Hepatocyte (in vitro differentiated cells): ENCODE measurements around the gene ZNF436. TPM values are rescaled to one million over a fixed set of nuclear protein-coding genes. Genes with fewer than 3 reads are reported as not detected.

ENCODE experiments used
- DNase-seq: peaks from one replicate; pipeline ENCODE4 v3.0.0-alpha.2; 2016; ENCODE audit warnings: low spot score
- H2AFZ ChIP-seq: fragments of 200-600 bp; sonication (generic); 2 replicates; pipeline ENCODE4 v1.6.0; 2016; ENCODE audit warnings: antibody characterized with exemption, mild to moderate bottlenecking
- H3K27ac ChIP-seq: fragments of 200-600 bp; sonication (generic); 2 replicates; pipeline ENCODE4 v1.5.1; 2016; ENCODE audit warnings: mild to moderate bottlenecking
- H3K27me3 ChIP-seq: fragments of 200-600 bp; sonication (generic); 2 replicates; pipeline ENCODE4 v1.6.1; 2016
- H3K36me3 ChIP-seq: fragments of 200-600 bp; sonication (generic); replicated peaks from 2 replicates; pipeline ENCODE4 v1.5.1; 2016; ENCODE audit warnings: low read depth; ENCODE audit not compliant: insufficient read depth
- H3K4me1 ChIP-seq: fragments of 200-600 bp; sonication (generic); 2 replicates; pipeline ENCODE4 v1.5.1; 2016; ENCODE audit warnings: mild to moderate bottlenecking, moderate library complexity; ENCODE audit not compliant: insufficient read depth
- H3K4me2 ChIP-seq: fragments of 200-600 bp; sonication (generic); 2 replicates; pipeline ENCODE4 v1.6.0; 2016
- H3K4me3 ChIP-seq: fragments of 200-600 bp; sonication (generic); 2 replicates; pipeline ENCODE4 v1.5.1; 2016; ENCODE audit warnings: mild to moderate bottlenecking
- H3K79me2 ChIP-seq: fragments of 200-600 bp; sonication (generic); 2 replicates; pipeline ENCODE4 v1.6.0; 2017; ENCODE audit warnings: mild to moderate bottlenecking
- H3K9me2 ChIP-seq: fragments of 200-600 bp; sonication (generic); replicated peaks from 2 replicates; pipeline ENCODE4 v1.6.0; 2017; ENCODE audit warnings: mild to moderate bottlenecking; ENCODE audit not compliant: insufficient read depth
- H3K9me3 ChIP-seq: fragments of 200-600 bp; sonication (generic); 2 replicates; pipeline ENCODE4 v1.5.1; 2016; ENCODE audit warnings: low read depth, mild to moderate bottlenecking
- H4K20me1 ChIP-seq: fragments of 200-600 bp; sonication (generic); 2 replicates; pipeline ENCODE4 v1.6.0; 2016; ENCODE audit warnings: mild to moderate bottlenecking; ENCODE audit not compliant: insufficient read depth, poor library complexity, severe bottlenecking
- EZH2 ChIP-seq: fragments of 200-600 bp; sonication (generic); IDR thresholded peaks from 2 replicates; pipeline ENCODE4 v1.6.1; 2016; ENCODE audit warnings: antibody characterized with exemption, mild to moderate bottlenecking, borderline replicate concordance
- EZH2phosphoT487 ChIP-seq: fragments of 200-600 bp; sonication (generic); IDR thresholded peaks from one replicate; pipeline ENCODE4 v1.6.1; 2018; ENCODE audit warnings: antibody characterized with exemption, mild to moderate bottlenecking, low read depth, moderate library complexity; ENCODE audit not compliant: unreplicated experiment, severe bottlenecking
- WGBS: methylation state at CpG from one replicate; pipeline ENCODE4 v1.1.6; 2016; ENCODE audit warnings: low lambda C conversion rate; ENCODE audit errors: missing lambda C conversion rate; 5-methylcytosine and 5-hydroxymethylcytosine counted together
- polyA plus RNA-seq: library from polyadenylated mRNA; unstranded; fragments of >200 nt; fragmentation: Nextera tagmentation; extraction: Ambion mirVana; gene quantifications from 2 replicates; pipeline ENCODE4 v1.2.1, GENCODE V29; 2016
- total RNA-seq: library from RNA; depleted of rRNA; stranded (reverse); fragments of >200 nt; gene quantifications from 2 replicates; pipeline ENCODE4 v1.2.3, GENCODE V29; 2014
- TF ChIP-seq, protein P1 (sequence below): fragments of 200-600 bp; sonication (generic); IDR thresholded peaks from 2 replicates; pipeline ENCODE4 v1.5.1; 2016; ENCODE audit warnings: antibody characterized with exemption, mild to moderate bottlenecking; ENCODE audit not compliant: poor library complexity

Gene ZNF436
- total and polyA plus RNA-seq, 2 experiments from 2014 or later: 7.5 to 15.5 TPM

DNA sequence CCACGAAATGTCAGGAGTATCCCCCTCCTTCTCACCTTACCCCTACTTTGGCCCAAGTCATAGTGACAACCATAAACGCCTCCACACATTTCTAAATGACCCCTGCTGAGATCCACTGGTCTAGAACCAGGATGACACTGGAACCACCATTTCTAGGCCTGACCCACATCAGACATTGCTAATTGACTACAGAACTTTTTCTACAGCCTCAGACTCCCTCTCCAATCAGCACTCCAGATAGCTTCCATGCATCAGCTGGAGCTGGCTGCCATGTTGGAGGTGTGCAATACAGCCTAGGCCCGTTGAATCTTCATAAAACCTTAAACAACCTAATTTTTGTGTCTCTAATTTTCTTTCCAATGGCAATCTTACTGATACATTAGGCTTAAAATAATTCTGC lies 36.3 kb upstream of the ZNF436 start:
- H3K27ac ChIP-seq: no peak overlapping the region
- no peaks in the 10 kb centered on the region for H3K79me2 ChIP-seq
- no peaks in the 10 kb centered on the region for H3K9me3 ChIP-seq
- no peak for DNase-seq
- no peaks in the 10 kb centered on the region for H3K36me3 ChIP-seq
- H2AFZ ChIP-seq: no peak overlapping the region
- no peaks in the 10 kb centered on the region for H3K9me2 ChIP-seq
- no peak overlapping the region for H3K4me3 ChIP-seq
- no peaks in the 10 kb centered on the region for H4K20me1 ChIP-seq
- no peaks in the 10 kb centered on the region for H3K27me3 ChIP-seq
- no peak for TF ChIP-seq EZH2phosphoT487
- TF ChIP-seq EZH2: no peak
- TF ChIP-seq, protein P1, sequence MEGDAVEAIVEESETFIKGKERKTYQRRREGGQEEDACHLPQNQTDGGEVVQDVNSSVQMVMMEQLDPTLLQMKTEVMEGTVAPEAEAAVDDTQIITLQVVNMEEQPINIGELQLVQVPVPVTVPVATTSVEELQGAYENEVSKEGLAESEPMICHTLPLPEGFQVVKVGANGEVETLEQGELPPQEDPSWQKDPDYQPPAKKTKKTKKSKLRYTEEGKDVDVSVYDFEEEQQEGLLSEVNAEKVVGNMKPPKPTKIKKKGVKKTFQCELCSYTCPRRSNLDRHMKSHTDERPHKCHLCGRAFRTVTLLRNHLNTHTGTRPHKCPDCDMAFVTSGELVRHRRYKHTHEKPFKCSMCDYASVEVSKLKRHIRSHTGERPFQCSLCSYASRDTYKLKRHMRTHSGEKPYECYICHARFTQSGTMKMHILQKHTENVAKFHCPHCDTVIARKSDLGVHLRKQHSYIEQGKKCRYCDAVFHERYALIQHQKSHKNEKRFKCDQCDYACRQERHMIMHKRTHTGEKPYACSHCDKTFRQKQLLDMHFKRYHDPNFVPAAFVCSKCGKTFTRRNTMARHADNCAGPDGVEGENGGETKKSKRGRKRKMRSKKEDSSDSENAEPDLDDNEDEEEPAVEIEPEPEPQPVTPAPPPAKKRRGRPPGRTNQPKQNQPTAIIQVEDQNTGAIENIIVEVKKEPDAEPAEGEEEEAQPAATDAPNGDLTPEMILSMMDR: no peak
- H3K4me1 ChIP-seq: peaks cover 18% of the 10 kb centered on the region
- 87% methylated on average over 3 of the region's 3 CpGs for WGBS
- no peak overlapping the region for H3K4me2 ChIP-seq

DNA sequence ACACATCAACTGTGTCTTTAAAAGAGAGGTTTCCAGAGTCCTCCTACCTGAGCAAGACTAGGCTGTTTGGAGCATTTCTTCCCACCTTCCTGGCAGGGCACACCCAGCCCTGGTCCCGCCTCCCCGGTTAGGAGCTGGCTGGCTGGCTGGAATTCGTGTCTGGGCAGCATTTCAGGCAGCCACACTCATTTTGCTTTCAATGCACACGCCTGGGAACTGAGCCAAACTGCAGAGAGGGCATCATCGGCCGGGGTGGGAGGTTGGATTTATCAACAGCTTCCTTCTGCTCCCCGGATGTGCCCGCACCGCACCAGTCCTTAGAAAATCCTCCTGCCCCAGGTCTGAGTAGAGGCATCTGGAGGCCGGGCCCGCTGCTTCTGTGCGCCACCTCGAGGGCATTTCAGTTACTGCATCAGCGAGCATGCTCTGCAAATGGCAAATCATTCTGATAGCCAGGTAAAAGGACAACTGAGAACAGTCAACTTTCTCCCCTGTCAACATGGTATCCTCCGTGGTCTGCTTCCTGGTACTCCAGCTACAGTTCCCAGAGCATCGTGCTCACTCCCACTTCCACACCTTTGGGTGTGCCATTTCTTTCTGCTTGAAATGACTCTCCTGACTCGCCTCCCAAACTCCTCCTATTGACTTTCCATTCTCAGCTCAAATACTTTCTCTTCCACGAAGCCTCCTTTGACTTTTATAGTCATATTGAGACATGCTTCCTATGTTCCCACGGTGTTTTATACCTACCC lies 34.3 kb upstream of the ZNF436 start:
- WGBS: 16% methylated on average over 19 of the region's 19 CpGs

DNA sequence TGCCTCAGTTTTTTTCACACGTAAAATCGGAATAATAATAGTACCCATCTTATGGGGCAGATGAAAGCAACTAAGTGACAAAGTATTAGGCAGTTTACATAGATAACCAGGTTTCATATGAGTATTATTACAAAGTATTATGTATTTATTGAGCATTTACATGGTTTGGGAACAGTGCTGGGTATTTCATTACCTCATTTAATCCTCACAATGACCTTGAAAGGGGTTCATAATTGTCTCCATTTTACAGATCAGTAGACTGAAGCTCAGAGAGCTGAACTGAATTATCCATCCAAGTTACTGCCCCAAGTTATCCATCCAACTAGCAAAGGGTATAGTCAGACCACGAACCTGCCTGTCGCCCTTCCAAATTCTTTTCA lies 33.7 kb upstream of the ZNF436 start:
- no peak for DNase-seq
- Histone ChIP-seq H3K4me3 (no peak overlapping the region), H3K9me2 (no peaks in the 10 kb centered on the region), H3K9me3 (no peaks in the 10 kb centered on the region), H3K27me3 (no peaks in the 10 kb centered on the region), H3K4me2 (peak overlapping the region; percentile 61), H3K4me1 (peaks cover 18% of the 10 kb centered on the region), H3K27ac (peak overlapping the region; percentile 60), H3K79me2 (no peaks in the 10 kb centered on the region), H3K36me3 (no peaks in the 10 kb centered on the region), H4K20me1 (no peaks in the 10 kb centered on the region), H2AFZ (no peak overlapping the region)
- WGBS: 74% methylated on average over 4 of the region's 4 CpGs
- TF ChIP-seq EZH2phosphoT487: no peak

More for the DNA sequence above, 34.3 kb upstream of the ZNF436 start:
- Histone ChIP-seq H3K4me1 (peaks cover 18% of the 10 kb centered on the region), H3K4me3 (no peak overlapping the region), H3K36me3 (no peaks in the 10 kb centered on the region), H3K9me2 (no peaks in the 10 kb centered on the region), H3K4me2 (peak overlapping the region; percentile 61), H3K27me3 (no peaks in the 10 kb centered on the region), H3K27ac (peak overlapping the region; percentile 60), H3K79me2 (no peaks in the 10 kb centered on the region), H3K9me3 (no peaks in the 10 kb centered on the region), H2AFZ (no peak overlapping the region), H4K20me1 (no peaks in the 10 kb centered on the region)
- peak; percentile 93 for DNase-seq
- TF ChIP-seq EZH2: no peak
- TF ChIP-seq, protein P1: peak; percentile 93
- no peak for TF ChIP-seq EZH2phosphoT487

DNA sequence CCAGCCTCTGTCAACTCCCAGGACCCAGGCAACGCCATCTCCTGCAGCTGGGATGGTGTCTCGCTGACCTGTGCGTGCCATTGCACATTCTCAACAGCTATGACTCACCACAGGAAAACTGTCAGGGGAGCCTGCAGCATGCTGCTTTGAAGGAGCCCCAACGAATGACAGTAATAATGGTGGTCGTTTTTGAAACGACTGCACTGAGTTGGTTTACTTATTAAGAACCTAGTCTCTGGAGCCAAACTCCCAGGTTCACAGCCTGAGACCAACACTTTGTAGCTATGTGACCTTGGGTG lies 33.4 kb upstream of the ZNF436 start:
- Histone ChIP-seq H3K79me2 (no peaks in the 10 kb centered on the region), H3K27ac (peak overlapping the region; percentile 60), H3K9me3 (no peaks in the 10 kb centered on the region), H3K27me3 (no peaks in the 10 kb centered on the region), H4K20me1 (no peaks in the 10 kb centered on the region), H3K9me2 (no peaks in the 10 kb centered on the region), H3K4me1 (peaks cover 18% of the 10 kb centered on the region), H2AFZ (no peak overlapping the region), H3K36me3 (no peaks in the 10 kb centered on the region), H3K4me3 (no peak overlapping the region), H3K4me2 (peak overlapping the region; percentile 61)
- no peak for TF ChIP-seq EZH2phosphoT487
- no peak for TF ChIP-seq EZH2
- TF ChIP-seq, protein P1: no peak
- peak; percentile 70 for DNase-seq
- WGBS: 39% methylated on average over 6 of the region's 6 CpGs
